AG04450 (cell line): ENCODE data around the gene C9. TPM values are rescaled to one million over a fixed set of nuclear protein-coding genes. Genes with fewer than 3 reads are reported as not detected.

ENCODE experiments used
- polyA plus RNA-seq: library from polyadenylated mRNA; depleted of rRNA; stranded (reverse); fragments of >200 nt; gene quantifications from 2 replicates; pipeline ENCODE4 v1.2.3, GENCODE V29; 2011; rRNA removed

Gene C9
- polyA plus RNA-seq, 1 experiment = not detected

Other genes with a start within 250 kb of the C9 start
- 0.01 TPM in 1 of 2 replicates, not detected in the other for gene FYB1, start 144.9 kb downstream of the C9 start, polyA plus RNA-seq
- gene DAB2, start 60.5 kb upstream of the C9 start, polyA plus RNA-seq = 177 and 206 TPM in 2 replicates